ENCODE measurements around the gene CITED4.

The CITED4 gene

GRCh38 chr1:40884055-40884795 lies 22.1 kb upstream of the CITED4 start:
- TF ChIP-seq, protein P1, sequence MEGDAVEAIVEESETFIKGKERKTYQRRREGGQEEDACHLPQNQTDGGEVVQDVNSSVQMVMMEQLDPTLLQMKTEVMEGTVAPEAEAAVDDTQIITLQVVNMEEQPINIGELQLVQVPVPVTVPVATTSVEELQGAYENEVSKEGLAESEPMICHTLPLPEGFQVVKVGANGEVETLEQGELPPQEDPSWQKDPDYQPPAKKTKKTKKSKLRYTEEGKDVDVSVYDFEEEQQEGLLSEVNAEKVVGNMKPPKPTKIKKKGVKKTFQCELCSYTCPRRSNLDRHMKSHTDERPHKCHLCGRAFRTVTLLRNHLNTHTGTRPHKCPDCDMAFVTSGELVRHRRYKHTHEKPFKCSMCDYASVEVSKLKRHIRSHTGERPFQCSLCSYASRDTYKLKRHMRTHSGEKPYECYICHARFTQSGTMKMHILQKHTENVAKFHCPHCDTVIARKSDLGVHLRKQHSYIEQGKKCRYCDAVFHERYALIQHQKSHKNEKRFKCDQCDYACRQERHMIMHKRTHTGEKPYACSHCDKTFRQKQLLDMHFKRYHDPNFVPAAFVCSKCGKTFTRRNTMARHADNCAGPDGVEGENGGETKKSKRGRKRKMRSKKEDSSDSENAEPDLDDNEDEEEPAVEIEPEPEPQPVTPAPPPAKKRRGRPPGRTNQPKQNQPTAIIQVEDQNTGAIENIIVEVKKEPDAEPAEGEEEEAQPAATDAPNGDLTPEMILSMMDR (IDR thresholded peaks at IDR 0.05; ENCODE audit: extremely low read depth, missing control alignments), result no peak
- DNase-seq (ENCODE audit: low spot score), result no peak

DNA sequence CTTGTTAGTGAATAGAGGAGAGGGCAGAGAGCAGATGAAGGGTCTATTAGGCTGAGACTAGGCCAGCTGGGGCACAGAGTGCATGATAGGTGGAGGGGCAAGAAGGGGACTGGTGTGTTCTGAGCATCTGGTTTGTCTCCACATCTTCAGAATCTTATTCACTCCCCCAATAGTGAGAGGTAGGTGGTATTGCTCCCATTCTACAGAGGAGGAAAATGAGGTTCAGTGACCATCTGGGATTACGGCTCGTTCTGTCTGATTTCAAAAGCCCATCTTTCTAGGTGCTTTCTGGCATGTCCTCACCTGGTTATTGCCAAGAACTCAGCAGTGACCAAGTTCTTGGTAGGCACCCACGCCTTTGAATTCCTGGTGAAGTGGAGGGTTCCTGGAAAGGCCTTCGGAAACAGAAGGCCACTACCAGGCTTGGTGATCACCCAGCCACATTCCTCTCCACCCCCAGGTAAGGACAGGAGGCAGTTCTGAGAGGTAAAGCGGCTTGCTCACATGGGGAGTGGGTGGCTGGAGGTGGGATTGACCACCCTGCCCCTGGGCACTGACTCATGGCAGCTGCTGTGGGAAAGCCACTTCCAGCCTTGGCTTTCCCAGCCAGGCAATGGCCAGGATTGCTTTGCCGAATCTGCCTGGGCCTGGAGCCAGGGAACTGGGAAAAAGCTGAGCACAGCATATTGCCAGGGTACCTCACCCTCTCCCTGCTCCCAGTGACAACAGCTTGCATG lies 18.8 kb upstream of the CITED4 start:
- DNase-seq (ENCODE audit: low spot score), result no peak

DNA sequence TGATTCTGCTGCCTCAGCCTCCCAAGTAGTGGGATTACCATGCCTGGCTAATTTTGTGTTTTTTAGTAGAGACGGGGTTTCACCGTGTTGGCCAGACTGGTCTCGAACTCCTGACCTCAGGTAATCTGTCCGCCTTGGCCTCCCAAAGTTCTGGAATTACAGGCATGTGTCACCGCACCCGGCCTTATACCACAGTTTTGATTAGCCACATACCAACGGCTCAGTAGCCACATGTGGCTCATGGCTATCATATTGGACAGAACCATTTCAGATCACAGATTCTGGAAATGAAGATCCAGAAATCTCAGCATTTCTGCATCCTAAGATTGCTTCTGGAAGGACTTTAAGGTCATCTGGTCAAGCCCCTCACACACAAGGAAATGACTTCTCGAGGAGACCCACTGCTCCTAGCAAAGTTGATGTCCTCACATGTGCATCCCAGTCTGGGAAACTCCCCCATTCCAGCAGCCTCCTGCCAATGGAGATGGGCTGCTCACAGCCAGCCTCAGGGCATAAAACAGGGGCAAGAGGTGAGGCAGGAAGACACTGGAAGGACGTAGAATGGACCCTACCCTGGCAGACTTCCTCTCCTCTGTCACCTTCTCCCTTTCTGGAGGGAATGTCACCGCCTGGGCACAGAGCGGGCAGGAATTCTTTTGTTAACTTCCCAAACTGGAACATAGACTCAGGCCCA lies 17.5 kb upstream of the CITED4 start:
- no peak for DNase-seq (ENCODE audit: low spot score)
- TF ChIP-seq, protein P1 (IDR thresholded peaks at IDR 0.05; ENCODE audit: extremely low read depth, missing control alignments), result no peak

More for the DNA sequence above, 18.8 kb upstream of the CITED4 start:
- TF ChIP-seq, protein P1 (IDR thresholded peaks at IDR 0.05; ENCODE audit: extremely low read depth, missing control alignments), result no peak

DNA sequence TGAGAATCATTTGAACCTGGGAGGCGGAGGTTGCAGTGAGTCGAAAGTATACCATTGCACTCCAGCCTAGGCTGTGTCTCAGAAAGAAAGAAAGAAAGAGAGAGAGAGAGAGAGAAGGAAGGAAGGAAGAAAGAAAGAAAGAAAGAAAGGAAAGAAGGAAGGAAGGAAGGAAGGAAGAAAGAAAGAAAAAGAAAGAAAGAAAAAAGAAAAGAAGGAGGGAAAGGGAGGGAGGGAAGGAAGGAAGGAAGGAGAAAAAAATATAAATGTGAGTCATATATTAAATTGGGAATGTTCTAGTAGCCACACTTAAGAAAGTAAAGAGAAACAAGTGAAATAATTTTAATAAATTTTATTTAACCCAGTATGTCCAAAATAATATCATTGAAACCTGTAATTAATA lies 16.7 kb upstream of the CITED4 start:
- TF ChIP-seq, protein P1 (IDR thresholded peaks at IDR 0.05; ENCODE audit: extremely low read depth, missing control alignments), result no peak
- no peak for DNase-seq (ENCODE audit: low spot score)

GRCh38 chr1:40877698-40878097 lies 15.5 kb upstream of the CITED4 start:
- DNase-seq (ENCODE audit: low spot score), result no peak

GRCh38 chr1:40876891-40877290 lies 14.7 kb upstream of the CITED4 start:
- TF ChIP-seq, protein P1 (IDR thresholded peaks at IDR 0.05; ENCODE audit: extremely low read depth, missing control alignments), result no peak
- no peak for DNase-seq (ENCODE audit: low spot score)

More at GRCh38 chr1:40877698-40878097, 15.5 kb upstream of the CITED4 start:
- TF ChIP-seq, protein P1 (IDR thresholded peaks at IDR 0.05; ENCODE audit: extremely low read depth, missing control alignments), result no peak

DNA sequence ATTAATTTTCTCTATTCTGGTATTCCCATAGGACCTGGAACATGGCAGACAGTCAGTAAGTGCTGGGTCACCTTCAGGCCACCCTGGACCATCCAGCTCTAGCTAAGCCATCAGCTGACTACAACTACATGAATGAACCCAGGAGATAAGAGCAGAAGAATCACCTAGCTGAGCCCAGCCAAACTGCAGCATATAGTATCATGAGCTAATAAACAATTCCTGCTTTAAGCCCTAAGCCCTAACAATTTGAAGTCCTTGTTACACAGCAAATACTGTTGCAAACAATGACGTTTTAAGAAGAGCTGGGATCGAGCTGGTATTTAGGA lies 14.2 kb upstream of the CITED4 start:
- TF ChIP-seq, protein P1 (IDR thresholded peaks at IDR 0.05; ENCODE audit: extremely low read depth, missing control alignments), result no peak
- DNase-seq (ENCODE audit: low spot score), result no peak

Data from GM20000 (cell line).